T-helper 22 cell (primary cell): ENCODE data around the gene PPIF.

Source experiments
- DNase-seq: peaks from one replicate; pipeline ENCODE4 v3.0.0-alpha.2; 2020; ENCODE audit warnings: low read depth

PPIF gene

GRCh38 chr10:79387974-79388850 lies 40.9 kb downstream of the PPIF start:
- no peak for DNase-seq

- no peak for DNase-seq
Measured at GRCh38 chr10:79390057-79390456, 42.8 kb downstream of the PPIF start.

- DNase-seq: no peak
Measured at GRCh38 chr10:79390551-79391229, 43.4 kb downstream of the PPIF start.

GRCh38 chr10:79391231-79392019 lies 44.2 kb downstream of the PPIF start:
- DNase-seq: no peak

GRCh38 chr10:79392020-79392398 lies 44.7 kb downstream of the PPIF start:
- DNase-seq: no peak

- no peak for DNase-seq
Measured at GRCh38 chr10:79392506-79393176, 45.4 kb downstream of the PPIF start.

- no peak for DNase-seq
Measured at GRCh38 chr10:79393221-79393923, 46.1 kb downstream of the PPIF start.

GRCh38 chr10:79393924-79394610 lies 46.8 kb downstream of the PPIF start:
- no peak for DNase-seq

- no peak for DNase-seq
Measured at GRCh38 chr10:79394664-79395063, 47.4 kb downstream of the PPIF start.

GRCh38 chr10:79396520-79396919 lies 49.3 kb downstream of the PPIF start:
- no peak for DNase-seq

- DNase-seq: no peak
Measured at GRCh38 chr10:79397051-79397450, 49.8 kb downstream of the PPIF start.

GRCh38 chr10:79397575-79398303 lies 50.5 kb downstream of the PPIF start:
- DNase-seq: no peak

GRCh38 chr10:79398642-79399041 lies 51.4 kb downstream of the PPIF start:
- no peak for DNase-seq

- no peak for DNase-seq
Measured at GRCh38 chr10:79399223-79399831, 52.1 kb downstream of the PPIF start.

GRCh38 chr10:79400146-79401004 lies 53.1 kb downstream of the PPIF start:
- DNase-seq: no peak

- no peak for DNase-seq
Measured at GRCh38 chr10:79401015-79401921, 54.0 kb downstream of the PPIF start.

- no peak for DNase-seq
Measured at GRCh38 chr10:79402625-79402946, 55.3 kb downstream of the PPIF start.

- DNase-seq: no peak
Measured at GRCh38 chr10:79402951-79403350, 55.7 kb downstream of the PPIF start.
